ENCODE measurements around the gene C15orf62.

- TF ChIP-seq TAF1 (IDR thresholded peaks at IDR 0.05; ENCODE audit: borderline replicate concordance, insufficient read depth, low read length) = no peak
- TF ChIP-seq REST (IDR thresholded peaks at IDR 0.05; ENCODE audit: insufficient read depth in 1 of 2, low read depth in 2 of 2, low read length in 2 of 2) = no peak
- TF ChIP-seq SIN3A (IDR thresholded peaks at IDR 0.05; ENCODE audit: borderline replicate concordance, insufficient read depth, low read length) = no peak
Measured at GRCh38 chr15:40796041-40796440, 26.3 kb downstream of the C15orf62 start.

All from PFSK-1 (cell line).